Ectodermal cell (in vitro differentiated cells): ENCODE measurements around the gene HPGDS. TPM values are rescaled to one million over a fixed set of nuclear protein-coding genes. Genes with fewer than 3 reads are reported as not detected.
"Not testable (repeated sequence)": the region's sequence is repeated elsewhere in the genome, so short reads cannot be mapped to it uniquely, and the experiment has no call there.

Experiments used
- H3K27ac ChIP-seq: 2 replicates; pipeline ENCODE4 v1.7.0; 2013; ENCODE audit warnings: mild to moderate bottlenecking, low read depth, low read length; ENCODE audit not compliant: insufficient read depth, poor library complexity, severe bottlenecking
- H3K27me3 ChIP-seq: 2 replicates; pipeline ENCODE4 v1.7.0; 2013; ENCODE audit warnings: mild to moderate bottlenecking, low read length; ENCODE audit not compliant: insufficient read depth, control insufficient read depth, poor library complexity, severe bottlenecking
- H3K36me3 ChIP-seq: one replicate; pipeline ENCODE4 v1.7.0; 2013; ENCODE audit warnings: low read length; ENCODE audit not compliant: control insufficient read depth, insufficient read depth
- H3K4me1 ChIP-seq: one replicate; pipeline ENCODE4 v1.7.0; 2013; ENCODE audit warnings: low read length; ENCODE audit not compliant: control insufficient read depth, insufficient read depth
- H3K4me3 ChIP-seq: 2 replicates; pipeline ENCODE4 v1.7.0; 2013; ENCODE audit warnings: low read depth, low read length, control low read depth; ENCODE audit not compliant: insufficient read depth
- H3K9me3 ChIP-seq: 2 replicates; pipeline ENCODE4 v1.7.0; 2013; ENCODE audit warnings: mild to moderate bottlenecking, low read length, moderate library complexity; ENCODE audit not compliant: control insufficient read depth
- WGBS, 2 experiments: methylation state at CpG; one replicate each; pipeline ENCODE4 v1.1.7; 2013; ENCODE audit warnings: missing lambda C conversion rate in 2 of 2; 5-methylcytosine and 5-hydroxymethylcytosine counted together
- polyA plus RNA-seq, 4 experiments: library from polyadenylated mRNA; stranded (reverse); fragments of 50-300 nt; gene quantifications; one replicate each; pipeline ENCODE4 v1.2.3, GENCODE V29; 2013

The HPGDS gene
- polyA plus RNA-seq (2013, experiment 1 of 4) = not detected
- not detected for polyA plus RNA-seq (2013, experiment 2 of 4)
- polyA plus RNA-seq (2013, experiment 3 of 4) = not detected
- polyA plus RNA-seq (2013, experiment 4 of 4) = not detected

GRCh38 chr4:94342694-94343093 lies at the start of gene HPGDS:
Gene HPGDS (minus strand): TSS chr4:94342836. CDS start chr4:94334629, 8,207 bp downstream.
- 91 to 100% methylated on average over 3 to 5 of the region's 5 CpGs for WGBS, 2 experiments

GRCh38 chr4:94390804-94391410 lies 48.3 kb upstream of the HPGDS start:
- WGBS, 2 experiments = 96 to 98% methylated on average over 2 of the region's 2 CpGs
- H3K9me3 ChIP-seq = peaks cover 2% of the 10 kb centered on the region
- H3K4me1 ChIP-seq = no peaks in the 10 kb centered on the region

More at GRCh38 chr4:94342694-94343093, at the start of gene HPGDS:
- H3K4me3 ChIP-seq = no peak within 1 kb of the TSS
- H3K9me3 ChIP-seq = no peaks in the 10 kb centered on the region
- H3K36me3 ChIP-seq = no peaks in the 10 kb centered on the region
- H3K27ac ChIP-seq = no peak within 1 kb of the TSS
- H3K4me1 ChIP-seq = no peaks in the 10 kb centered on the region
- H3K27me3 ChIP-seq = no peaks in the 10 kb centered on the region

GRCh38 chr4:94389595-94390267 lies 47.1 kb upstream of the HPGDS start:
- H3K27me3 ChIP-seq = no peaks in the 10 kb centered on the region
- no peaks in the 10 kb centered on the region for H3K4me1 ChIP-seq
- WGBS, 2 experiments = 90 to 94% methylated on average over 5 of the region's 5 CpGs
- H3K36me3 ChIP-seq = no peaks in the 10 kb centered on the region
- H3K9me3 ChIP-seq = peaks cover 2% of the 10 kb centered on the region
- no peak overlapping the region for H3K4me3 ChIP-seq
- no peak overlapping the region for H3K27ac ChIP-seq

More at GRCh38 chr4:94390804-94391410, 48.3 kb upstream of the HPGDS start:
- Histone ChIP-seq H3K36me3 (no peaks in the 10 kb centered on the region), H3K27me3 (no peaks in the 10 kb centered on the region), H3K27ac (no peak overlapping the region), H3K4me3 (no peak overlapping the region)

GRCh38 chr4:94387965-94388364 lies 45.3 kb upstream of the HPGDS start:
- H3K27ac ChIP-seq, H3K4me3 ChIP-seq, H3K36me3 ChIP-seq, H3K9me3 ChIP-seq, H3K4me1 ChIP-seq, H3K27me3 ChIP-seq: not testable (repeated sequence)
- WGBS, 2 experiments = 80 to 83% methylated on average over 4 of the region's 4 CpGs

- not testable (repeated sequence) for H3K9me3 ChIP-seq, H3K36me3 ChIP-seq, H3K27ac ChIP-seq, H3K4me3 ChIP-seq, H3K4me1 ChIP-seq, H3K27me3 ChIP-seq
- WGBS, 2 experiments = 96 to 97% methylated on average over 3 of the region's 3 CpGs
Measured at GRCh38 chr4:94385452-94385851, 42.8 kb upstream of the HPGDS start.

- not testable (repeated sequence) for H3K4me3 ChIP-seq, H3K27ac ChIP-seq, H3K36me3 ChIP-seq, H3K9me3 ChIP-seq, H3K27me3 ChIP-seq, H3K4me1 ChIP-seq
- 45 to 66% methylated on average over 4 to 5 of the region's 5 CpGs for WGBS, 2 experiments
Measured at GRCh38 chr4:94382891-94383290, 40.3 kb upstream of the HPGDS start.

GRCh38 chr4:94378047-94378446 lies 35.4 kb upstream of the HPGDS start:
- 87 to 96% methylated on average over 3 of the region's 3 CpGs for WGBS, 2 experiments
- no peaks in the 10 kb centered on the region for H3K4me1 ChIP-seq
- H3K27ac ChIP-seq = no peak overlapping the region
- H3K36me3 ChIP-seq = no peaks in the 10 kb centered on the region
- H3K27me3 ChIP-seq = no peaks in the 10 kb centered on the region
- no peaks in the 10 kb centered on the region for H3K9me3 ChIP-seq
- no peak overlapping the region for H3K4me3 ChIP-seq

GRCh38 chr4:94377294-94377693 lies 34.7 kb upstream of the HPGDS start:
- Histone ChIP-seq H3K36me3 (no peaks in the 10 kb centered on the region), H3K9me3 (no peaks in the 10 kb centered on the region), H3K4me3 (no peak overlapping the region), H3K4me1 (no peaks in the 10 kb centered on the region), H3K27me3 (no peaks in the 10 kb centered on the region), H3K27ac (no peak overlapping the region)
- WGBS, 2 experiments = 100% methylated on average over 1 to 2 of the region's 2 CpGs

- Histone ChIP-seq H3K27ac (no peak overlapping the region), H3K4me1 (no peaks in the 10 kb centered on the region), H3K4me3 (no peak overlapping the region), H3K27me3 (no peaks in the 10 kb centered on the region), H3K36me3 (no peaks in the 10 kb centered on the region), H3K9me3 (no peaks in the 10 kb centered on the region)
- 77 to 83% methylated on average over 3 of the region's 3 CpGs for WGBS, 2 experiments
Measured at GRCh38 chr4:94375364-94375763, 32.7 kb upstream of the HPGDS start.

GRCh38 chr4:94373752-94374151 lies 31.1 kb upstream of the HPGDS start:
- Histone ChIP-seq H3K27ac (no peak overlapping the region), H3K27me3 (no peaks in the 10 kb centered on the region), H3K36me3 (no peaks in the 10 kb centered on the region), H3K4me1 (no peaks in the 10 kb centered on the region), H3K9me3 (no peaks in the 10 kb centered on the region), H3K4me3 (no peak overlapping the region)
- WGBS, 2 experiments = 92 to 99% methylated on average over 3 of the region's 3 CpGs
